Activated CD4-positive, alpha-beta T cell treated with anti-CD3 and anti-CD28 coated beads, Interleukin-2, amount 10 ng/mL, durations not matched to agents 24 days and 14 days (primary cell): ENCODE data around the gene TAC3. TPM values are rescaled to one million over a fixed set of nuclear protein-coding genes. Genes with fewer than 3 reads are reported as not detected.
"Not testable (repeated sequence)": the region's sequence is repeated elsewhere in the genome, so short reads cannot be mapped to it uniquely, and the experiment has no call there.

Source experiments
- DNase-seq: peaks from one replicate; pipeline ENCODE4 v3.0.0; 2022
- H3K27ac Mint-ChIP-seq: one replicate; pipeline ENCODE4 v1.8.0; 2022; ENCODE audit warnings: mild to moderate bottlenecking, mixed read lengths
- H3K27me3 Mint-ChIP-seq: one replicate; pipeline ENCODE4 v1.8.0; 2022; ENCODE audit warnings: mixed read lengths
- H3K36me3 Mint-ChIP-seq: one replicate; pipeline ENCODE4 v1.8.0; 2022; ENCODE audit warnings: low read depth, mild to moderate bottlenecking, mixed read lengths
- H3K4me1 Mint-ChIP-seq: one replicate; pipeline ENCODE4 v1.8.0; 2021; ENCODE audit warnings: mixed read lengths
- H3K4me3 Mint-ChIP-seq: one replicate; pipeline ENCODE4 v1.8.0; 2022; ENCODE audit warnings: mild to moderate bottlenecking, moderate library complexity, mixed read lengths
- H3K9me3 Mint-ChIP-seq: one replicate; pipeline ENCODE4 v1.8.0; 2021; ENCODE audit warnings: mixed read lengths
- intact Hi-C: fragments of 100-400 bp; cut with micrococcal nuclease; formaldehyde crosslinking; loops from one replicate; pipeline ENCODE4 v1.15.1; 2023
- total RNA-seq: library from RNA; stranded (reverse); gene quantifications from 2 replicates; pipeline ENCODE4 v1.2.3, GENCODE V29; 2022

TAC3 gene
- total RNA-seq, 1 donor from 2014 or later: not detected

DNA sequence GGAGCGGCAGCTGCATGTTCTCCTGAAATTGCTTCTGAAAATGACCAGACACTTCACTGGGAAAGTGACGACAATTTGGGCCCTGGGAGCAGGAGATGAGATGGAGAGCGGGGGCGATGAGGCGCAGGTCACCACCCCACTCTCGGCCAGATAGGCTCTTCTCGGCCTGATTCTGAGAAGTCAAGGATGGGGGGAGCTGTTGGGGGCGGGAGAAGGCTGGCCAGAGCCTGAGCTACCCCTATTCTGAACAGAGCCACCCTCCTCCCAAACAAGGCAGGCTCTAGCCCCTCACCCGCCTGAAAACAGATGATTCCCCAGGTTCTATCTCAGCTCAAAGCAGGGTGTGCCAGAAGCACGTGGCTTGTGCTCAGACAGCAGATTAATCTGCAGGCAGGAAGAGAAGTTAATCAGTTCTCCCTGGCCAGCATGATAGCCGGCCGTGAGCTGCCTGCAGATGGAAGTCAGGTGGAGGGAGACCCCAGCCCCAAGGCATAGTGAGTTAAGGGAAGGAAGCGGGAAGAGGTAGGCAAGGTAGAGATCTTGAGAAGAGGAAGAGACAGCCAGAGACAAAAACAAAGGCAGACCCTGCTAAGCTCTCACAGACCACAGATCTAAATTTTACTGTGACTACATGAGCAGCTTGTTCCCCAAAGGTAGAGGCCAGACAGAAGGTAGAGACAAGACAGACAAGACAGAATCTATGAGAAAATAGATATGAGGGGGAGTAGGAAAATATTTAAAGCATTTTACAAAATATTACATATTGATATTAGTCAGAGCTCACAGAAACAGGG, 10.9 kb upstream of the TAC3 start:
- Mint-ChIP-seq H3K36me3 (no peaks in the 10 kb centered on the region), H3K4me3 (peak overlapping the region; percentile 2), H3K4me1 (peaks cover 32% of the 10 kb centered on the region), H3K27ac (peak overlapping the region; percentile 39), H3K9me3 (no peaks in the 10 kb centered on the region), H3K27me3 (no peaks in the 10 kb centered on the region)
- intact Hi-C loops: no loop called here
- no peak for DNase-seq

DNA sequence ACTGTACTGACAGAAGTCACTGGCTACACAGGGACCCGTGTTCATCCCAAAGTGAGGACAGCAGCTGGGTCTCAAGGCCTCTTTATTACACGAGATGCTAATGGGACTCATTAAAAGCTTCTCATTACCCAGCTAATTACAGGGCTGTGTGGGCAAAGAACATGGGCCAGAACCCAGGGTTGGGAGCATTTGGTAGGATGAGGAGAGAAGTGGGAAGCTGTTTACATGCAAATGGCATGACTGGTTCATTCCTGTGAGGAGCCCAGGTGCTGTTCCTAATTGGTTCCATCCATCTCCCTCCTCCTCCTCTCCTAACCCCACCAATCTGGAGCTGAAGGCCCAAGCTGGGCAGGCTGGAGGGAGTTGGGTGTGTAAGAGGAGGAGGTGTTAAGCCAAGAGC, 8.9 kb upstream of the TAC3 start:
- Mint-ChIP-seq H3K27me3 (no peaks in the 10 kb centered on the region), H3K4me1 (peaks cover 20% of the 10 kb centered on the region), H3K9me3 (no peaks in the 10 kb centered on the region), H3K27ac (no peak overlapping the region), H3K4me3 (no peak overlapping the region), H3K36me3 (no peaks in the 10 kb centered on the region)
- intact Hi-C loops: no loop called here
- no peak for DNase-seq

DNA sequence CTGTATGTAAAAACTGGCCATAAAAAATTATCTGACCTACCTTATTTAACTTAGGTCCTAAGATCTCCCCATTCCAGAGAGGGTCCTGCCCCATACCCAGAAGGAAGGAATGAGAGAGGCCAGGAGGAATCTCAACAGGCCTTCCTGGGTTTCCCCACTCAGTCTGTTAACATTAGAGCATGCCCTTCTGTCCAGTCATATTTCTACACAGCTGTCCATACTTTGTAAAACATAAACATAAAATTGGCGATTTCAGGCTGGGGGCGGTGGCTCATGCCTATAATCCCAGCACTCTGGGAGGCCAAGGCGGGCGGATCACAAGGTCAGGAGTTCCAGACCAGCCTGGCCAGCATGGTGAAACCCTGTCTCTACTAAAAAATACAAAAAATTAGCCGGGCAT, 6.0 kb upstream of the TAC3 start:
- H3K4me3 Mint-ChIP-seq, H3K9me3 Mint-ChIP-seq, intact Hi-C loops, DNase-seq, H3K27me3 Mint-ChIP-seq, H3K36me3 Mint-ChIP-seq, H3K27ac Mint-ChIP-seq: not testable (repeated sequence)
- peaks cover 14% of the 10 kb centered on the region for H3K4me1 Mint-ChIP-seq

DNA sequence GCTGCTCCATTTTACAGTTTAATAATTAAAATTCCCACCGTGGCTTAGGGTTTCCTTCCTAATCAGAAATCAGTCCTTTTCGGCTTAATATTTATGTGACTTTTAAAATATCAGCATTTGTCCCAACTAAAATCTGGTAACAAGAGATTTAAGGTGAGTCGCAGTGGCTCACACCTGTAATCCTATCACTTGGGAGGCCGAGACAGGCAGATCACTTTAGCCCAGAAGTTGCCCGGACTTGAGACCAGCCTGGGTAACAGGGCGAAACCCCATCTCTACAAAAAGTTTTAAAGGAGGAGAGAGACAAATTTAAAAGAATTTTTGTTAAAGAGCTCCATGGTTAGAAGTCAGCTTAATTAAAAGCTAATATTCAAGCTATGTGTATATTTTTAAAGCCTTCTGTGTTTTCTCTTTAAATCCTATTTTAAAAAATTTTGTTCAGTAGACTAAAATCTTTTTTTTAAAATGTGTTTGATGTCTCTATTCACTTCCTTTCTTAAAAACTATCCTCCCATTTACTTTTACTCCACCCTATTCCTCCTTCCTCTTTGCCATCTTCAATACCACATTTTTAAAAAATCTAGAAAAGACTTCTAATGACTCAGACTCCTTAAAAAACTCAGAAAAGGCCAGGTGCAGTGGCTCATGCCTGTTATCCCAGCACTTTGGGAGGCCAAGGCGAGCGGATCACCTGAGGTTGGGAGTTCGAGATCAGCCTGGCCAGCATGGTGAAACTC, 3.8 kb upstream of the TAC3 start:
- H3K36me3 Mint-ChIP-seq: no peaks in the 10 kb centered on the region
- H3K4me3 Mint-ChIP-seq: no peak overlapping the region
- intact Hi-C loops: no loop called here
- H3K27ac Mint-ChIP-seq: no peak overlapping the region
- H3K4me1 Mint-ChIP-seq: peaks cover 3% of the 10 kb centered on the region
- H3K27me3 Mint-ChIP-seq: peaks cover 2% of the 10 kb centered on the region
- no peaks in the 10 kb centered on the region for H3K9me3 Mint-ChIP-seq
- no peak for DNase-seq

DNA sequence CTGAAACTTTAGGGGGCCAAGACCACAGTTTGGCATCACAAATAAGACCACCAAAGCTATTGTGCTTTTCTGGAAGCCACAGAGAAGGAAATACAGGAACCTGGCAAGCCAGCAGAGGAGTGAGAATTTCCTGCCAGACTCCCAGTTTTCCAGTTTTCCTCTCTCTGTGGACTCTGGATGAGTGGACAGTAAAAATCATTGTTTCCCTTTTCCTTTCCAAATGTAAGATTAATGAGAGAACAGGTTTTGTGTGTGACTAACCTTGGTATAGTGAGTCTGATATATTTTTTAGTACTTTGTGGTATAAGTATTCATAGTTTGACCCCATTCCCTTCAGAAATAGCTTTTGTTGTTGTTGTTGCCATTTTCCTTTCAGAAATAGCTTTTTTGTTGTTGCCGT, 2.6 kb upstream of the TAC3 start:
- peaks cover 3% of the 10 kb centered on the region for H3K4me1 Mint-ChIP-seq
- H3K27ac Mint-ChIP-seq: no peak overlapping the region
- DNase-seq: no peak
- intact Hi-C loops: no loop called here
- H3K36me3 Mint-ChIP-seq: no peaks in the 10 kb centered on the region
- peaks cover 12% of the 10 kb centered on the region for H3K27me3 Mint-ChIP-seq
- no peaks in the 10 kb centered on the region for H3K9me3 Mint-ChIP-seq
- no peak overlapping the region for H3K4me3 Mint-ChIP-seq

DNA sequence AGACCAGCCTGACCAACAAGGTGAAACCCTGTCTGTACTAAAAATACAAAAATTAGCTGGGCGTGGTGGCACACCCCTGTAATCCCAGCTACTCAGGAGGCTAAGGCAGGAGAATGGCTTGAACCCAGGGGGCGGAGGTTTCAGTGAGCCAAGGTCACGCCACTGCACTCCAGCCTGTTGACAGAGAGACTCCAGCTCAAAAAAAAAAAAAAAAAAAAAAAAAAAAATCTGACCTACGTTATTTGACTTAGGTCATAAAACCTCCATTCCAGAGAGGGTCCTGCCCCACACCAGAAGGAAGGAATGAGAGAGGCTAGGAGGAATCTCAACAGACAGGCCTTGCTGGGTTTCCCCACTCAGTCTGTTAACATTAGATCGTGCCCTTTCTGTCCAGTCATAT, 2.0 kb upstream of the TAC3 start:
- intact Hi-C loops, H3K4me1 Mint-ChIP-seq, H3K36me3 Mint-ChIP-seq, DNase-seq, H3K27ac Mint-ChIP-seq, H3K9me3 Mint-ChIP-seq, H3K4me3 Mint-ChIP-seq: not testable (repeated sequence)
- peaks cover 17% of the 10 kb centered on the region for H3K27me3 Mint-ChIP-seq

DNA sequence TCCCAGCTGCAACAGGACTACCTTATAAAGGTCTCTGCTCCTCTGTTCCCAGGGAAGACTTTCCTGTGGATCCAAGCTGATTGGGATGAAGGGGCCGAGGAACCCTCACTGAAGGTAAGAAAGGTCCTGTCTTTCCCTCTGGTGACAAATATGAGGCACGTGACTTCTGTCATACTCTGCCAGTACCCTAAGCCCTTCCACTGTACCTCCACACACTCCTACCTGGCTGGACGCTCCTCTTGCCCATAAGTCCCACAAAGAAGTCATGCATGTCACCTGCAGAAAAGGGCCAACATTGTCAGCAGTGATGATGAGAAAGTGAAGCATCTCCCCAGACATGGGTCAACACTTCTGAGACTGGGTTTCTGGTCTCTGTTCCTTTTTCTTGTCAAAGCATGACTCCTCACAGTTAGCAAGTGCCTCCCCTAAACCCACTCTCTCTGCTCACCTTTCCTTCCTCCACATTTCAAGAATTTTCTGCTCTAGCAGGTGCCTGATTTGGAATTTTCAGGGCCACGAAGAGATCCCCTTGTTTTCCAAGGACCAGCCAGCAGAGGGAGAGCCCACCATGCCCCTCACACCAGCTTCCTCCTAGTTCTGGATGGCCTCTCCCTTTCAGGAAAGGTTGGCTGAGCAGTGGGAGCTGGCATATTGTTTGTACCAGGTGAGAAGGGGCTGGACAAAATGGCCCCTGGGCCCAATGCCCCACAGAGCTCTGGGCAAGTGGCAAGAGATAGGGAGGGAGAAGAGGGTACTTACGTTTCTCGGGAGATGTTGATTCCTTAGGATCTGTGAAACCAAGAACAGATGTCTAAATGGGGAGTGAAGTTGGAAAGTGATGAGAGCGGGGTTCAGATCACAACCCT, 3.5 kb downstream of the TAC3 start:
- H3K27ac Mint-ChIP-seq: peak overlapping the region; percentile 2
- peaks cover 17% of the 10 kb centered on the region for H3K27me3 Mint-ChIP-seq
- no peak overlapping the region for H3K4me3 Mint-ChIP-seq
- DNase-seq: no peak
- no peaks in the 10 kb centered on the region for H3K36me3 Mint-ChIP-seq
- no peaks in the 10 kb centered on the region for H3K9me3 Mint-ChIP-seq
- intact Hi-C loops: loop anchor here (5.0 kb wide), 1 partner anchor 34 kb away; no protein-coding TSS in a partner anchor
- H3K4me1 Mint-ChIP-seq: peaks cover 26% of the 10 kb centered on the region

DNA sequence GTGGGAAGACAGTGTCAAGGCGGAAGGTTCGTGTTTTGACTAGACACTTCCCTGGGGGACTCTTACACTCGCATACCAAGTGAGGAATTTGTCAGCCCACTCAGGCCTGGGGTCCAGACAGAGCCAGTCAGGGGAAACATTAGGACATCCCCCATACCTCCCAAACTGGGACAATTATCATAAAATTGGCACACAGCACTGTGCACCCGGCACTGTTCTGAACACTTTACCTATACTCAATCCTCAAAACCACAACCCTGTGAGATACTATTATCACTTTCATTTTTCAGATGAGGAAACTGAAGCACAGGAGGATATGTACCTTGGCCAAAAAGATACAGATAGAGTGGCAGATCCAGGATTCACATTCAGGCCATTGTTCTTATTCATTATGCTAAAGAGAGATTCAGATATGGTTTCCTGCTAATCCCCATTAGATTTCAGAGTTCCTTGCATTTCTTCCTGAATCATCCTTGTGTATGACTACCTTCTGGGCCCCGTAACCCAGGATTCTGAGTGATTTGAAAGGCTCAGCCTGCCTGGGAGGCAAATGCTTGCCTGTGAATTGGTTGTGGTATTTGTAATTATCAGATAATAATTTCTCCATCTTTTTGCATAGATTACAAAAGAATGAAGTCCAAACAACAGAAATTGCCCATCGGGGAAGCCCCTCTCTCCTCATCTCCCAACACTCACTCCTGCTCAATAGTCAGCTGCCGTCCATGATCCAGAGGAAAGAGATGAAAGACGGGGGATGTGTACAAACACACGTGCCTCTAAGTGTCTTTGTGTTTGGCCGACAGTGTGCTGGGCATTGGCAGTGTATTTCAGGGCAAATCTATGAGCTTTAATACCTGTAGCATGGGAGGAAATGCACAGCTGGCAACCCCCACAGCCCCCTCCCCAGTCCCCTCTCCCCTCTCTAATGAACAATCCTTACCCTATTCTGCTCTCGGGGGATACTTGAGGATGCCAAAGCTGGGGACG, 4.6 kb downstream of the TAC3 start:
- H3K27me3 Mint-ChIP-seq: peaks cover 17% of the 10 kb centered on the region
- intact Hi-C loops: loop anchor here (5.0 kb wide), 1 partner anchor 36 kb away; no protein-coding TSS in a partner anchor
- peaks cover under 1% of the 10 kb centered on the region for H3K36me3 Mint-ChIP-seq
- no peaks in the 10 kb centered on the region for H3K9me3 Mint-ChIP-seq
- H3K4me1 Mint-ChIP-seq: peaks cover 35% of the 10 kb centered on the region
- H3K27ac Mint-ChIP-seq: peak overlapping the region; percentile 52
- peak; percentile 79 for DNase-seq
- peak overlapping the region; percentile 48 for H3K4me3 Mint-ChIP-seq

DNA sequence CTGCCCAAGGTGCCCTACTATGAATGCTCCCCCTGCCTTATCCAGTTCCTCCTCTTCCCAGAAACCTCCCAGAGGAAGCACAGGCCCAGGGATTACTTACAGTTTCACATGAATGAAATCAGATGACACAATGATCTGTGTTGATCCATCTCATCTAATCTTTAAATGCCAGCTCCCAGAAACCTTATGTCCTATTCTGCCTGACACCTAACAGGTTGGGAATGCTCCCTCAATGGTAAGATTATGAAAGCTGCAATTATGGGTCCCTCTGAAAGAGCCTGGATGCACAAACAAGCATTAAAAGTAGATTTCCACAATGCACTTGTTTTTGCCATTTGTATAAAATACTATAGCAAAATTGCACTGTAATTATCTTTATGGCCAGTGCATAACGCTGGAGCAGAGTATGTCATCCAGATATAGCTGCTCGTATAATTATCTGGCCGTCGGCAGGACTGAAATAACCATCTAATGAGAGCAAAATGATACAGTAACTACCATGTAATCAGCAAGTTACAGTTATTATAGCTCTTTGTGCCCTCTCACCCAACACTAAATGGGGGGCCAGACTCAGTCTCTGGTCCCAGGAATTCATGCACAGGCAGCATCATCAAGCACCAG, 5.6 kb downstream of the TAC3 start:
- Mint-ChIP-seq H3K27ac (no peak overlapping the region), H3K27me3 (peaks cover 17% of the 10 kb centered on the region), H3K9me3 (no peaks in the 10 kb centered on the region), H3K4me3 (no peak overlapping the region), H3K36me3 (peaks cover 3% of the 10 kb centered on the region), H3K4me1 (peaks cover 36% of the 10 kb centered on the region)
- DNase-seq: no peak
- intact Hi-C loops: loop anchor here (5.0 kb wide), 1 partner anchor 37 kb away; no protein-coding TSS in a partner anchor

DNA sequence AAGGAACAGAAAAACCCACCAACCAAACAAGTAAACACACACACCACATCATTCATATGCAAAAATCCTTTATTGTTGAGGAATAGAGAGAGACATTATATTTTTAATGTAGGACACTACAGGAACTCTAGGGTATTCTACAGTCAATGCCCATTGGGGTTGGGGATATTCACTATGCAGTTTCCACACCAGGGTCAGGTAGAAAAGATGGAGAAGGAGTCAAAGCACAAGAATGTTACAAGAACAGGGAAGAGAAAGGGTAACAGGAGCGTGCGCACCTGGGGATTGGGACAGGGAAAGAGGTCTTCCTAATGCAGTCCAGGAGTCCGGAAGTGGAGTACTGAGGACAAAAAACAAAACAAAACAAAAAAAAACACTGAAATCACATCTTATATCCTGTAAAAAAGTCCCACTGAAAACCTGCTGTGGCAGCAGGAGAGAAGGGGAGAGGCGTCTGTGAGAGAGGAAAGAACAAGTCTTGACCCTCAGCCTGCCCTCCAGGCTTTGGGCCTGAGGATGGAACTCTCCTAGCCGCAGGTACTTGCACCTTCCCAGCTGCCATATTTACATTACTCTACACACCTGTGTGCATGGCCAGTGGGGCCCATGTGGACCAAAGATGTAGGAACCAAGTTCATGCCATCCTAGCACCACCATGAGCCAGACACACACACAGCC, 6.2 kb downstream of the TAC3 start:
- intact Hi-C loops: loop anchor here (5.0 to 10.0 kb wide), 3 partner anchors 37 to 467 kb away; partner anchors contain the start of genes ARHGAP9 and BAZ2A
- Mint-ChIP-seq H3K27me3 (peaks cover 15% of the 10 kb centered on the region), H3K9me3 (no peaks in the 10 kb centered on the region)

DNA sequence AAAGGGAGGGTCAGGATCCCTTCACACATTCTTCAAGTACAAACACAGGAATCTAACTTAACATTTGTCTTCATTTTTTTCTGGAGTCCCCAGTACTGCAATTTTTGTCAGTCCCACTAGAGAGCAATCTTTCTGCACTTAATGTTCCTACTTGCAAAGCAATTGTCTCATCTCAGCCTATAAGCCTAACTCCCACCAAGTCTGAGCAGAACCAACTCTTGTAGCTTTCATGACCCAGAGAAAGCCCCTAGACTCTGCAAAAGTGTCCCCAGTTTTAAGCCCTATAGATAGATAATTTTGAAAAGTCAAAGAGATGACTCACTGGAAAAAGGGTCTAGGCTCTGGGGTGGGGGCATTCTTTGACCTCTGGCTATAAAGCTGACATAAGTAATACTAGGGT, 8.2 kb downstream of the TAC3 start:
- H3K9me3 Mint-ChIP-seq: no peaks in the 10 kb centered on the region
- H3K4me3 Mint-ChIP-seq: no peak overlapping the region
- intact Hi-C loops: loop anchor here (1.0 to 10.0 kb wide), 5 partner anchors 54 to 469 kb away; partner anchors contain the start of genes ARHGAP9 and BAZ2A
- peak; percentile 83 for DNase-seq
- H3K27me3 Mint-ChIP-seq: no peaks in the 10 kb centered on the region
- peak overlapping the region; percentile 77 for H3K27ac Mint-ChIP-seq
- peaks cover 18% of the 10 kb centered on the region for H3K36me3 Mint-ChIP-seq
- peaks cover 47% of the 10 kb centered on the region for H3K4me1 Mint-ChIP-seq

More for the DNA sequence above, 6.2 kb downstream of the TAC3 start:
- no peak overlapping the region for H3K4me3 Mint-ChIP-seq
- peaks cover 7% of the 10 kb centered on the region for H3K36me3 Mint-ChIP-seq
- no peak overlapping the region for H3K27ac Mint-ChIP-seq
- no peak for DNase-seq
- peaks cover 42% of the 10 kb centered on the region for H3K4me1 Mint-ChIP-seq
